Hepatocyte (in vitro differentiated cells): Measurements from ENCODE around the gene OGFR. TPM values are rescaled to one million over a fixed set of nuclear protein-coding genes. Genes with fewer than 3 reads are reported as not detected.

Source experiments
- DNase-seq: peaks from one replicate; pipeline ENCODE4 v3.0.0-alpha.2; 2016; ENCODE audit warnings: low spot score
- H2AFZ ChIP-seq: fragments of 200-600 bp; sonication (generic); 2 replicates; pipeline ENCODE4 v1.6.0; 2016; ENCODE audit warnings: antibody characterized with exemption, mild to moderate bottlenecking
- H3K27ac ChIP-seq: fragments of 200-600 bp; sonication (generic); 2 replicates; pipeline ENCODE4 v1.5.1; 2016; ENCODE audit warnings: mild to moderate bottlenecking
- H3K27me3 ChIP-seq: fragments of 200-600 bp; sonication (generic); 2 replicates; pipeline ENCODE4 v1.6.1; 2016
- H3K36me3 ChIP-seq: fragments of 200-600 bp; sonication (generic); replicated peaks from 2 replicates; pipeline ENCODE4 v1.5.1; 2016; ENCODE audit warnings: low read depth; ENCODE audit not compliant: insufficient read depth
- H3K4me1 ChIP-seq: fragments of 200-600 bp; sonication (generic); 2 replicates; pipeline ENCODE4 v1.5.1; 2016; ENCODE audit warnings: mild to moderate bottlenecking, moderate library complexity; ENCODE audit not compliant: insufficient read depth
- H3K4me2 ChIP-seq: fragments of 200-600 bp; sonication (generic); 2 replicates; pipeline ENCODE4 v1.6.0; 2016
- H3K4me3 ChIP-seq: fragments of 200-600 bp; sonication (generic); 2 replicates; pipeline ENCODE4 v1.5.1; 2016; ENCODE audit warnings: mild to moderate bottlenecking
- H3K79me2 ChIP-seq: fragments of 200-600 bp; sonication (generic); 2 replicates; pipeline ENCODE4 v1.6.0; 2017; ENCODE audit warnings: mild to moderate bottlenecking
- H3K9me2 ChIP-seq: fragments of 200-600 bp; sonication (generic); replicated peaks from 2 replicates; pipeline ENCODE4 v1.6.0; 2017; ENCODE audit warnings: mild to moderate bottlenecking; ENCODE audit not compliant: insufficient read depth
- H3K9me3 ChIP-seq: fragments of 200-600 bp; sonication (generic); 2 replicates; pipeline ENCODE4 v1.5.1; 2016; ENCODE audit warnings: low read depth, mild to moderate bottlenecking
- H4K20me1 ChIP-seq: fragments of 200-600 bp; sonication (generic); 2 replicates; pipeline ENCODE4 v1.6.0; 2016; ENCODE audit warnings: mild to moderate bottlenecking; ENCODE audit not compliant: insufficient read depth, poor library complexity, severe bottlenecking
- EZH2 ChIP-seq: fragments of 200-600 bp; sonication (generic); IDR thresholded peaks from 2 replicates; pipeline ENCODE4 v1.6.1; 2016; ENCODE audit warnings: antibody characterized with exemption, mild to moderate bottlenecking, borderline replicate concordance
- EZH2phosphoT487 ChIP-seq: fragments of 200-600 bp; sonication (generic); IDR thresholded peaks from one replicate; pipeline ENCODE4 v1.6.1; 2018; ENCODE audit warnings: antibody characterized with exemption, mild to moderate bottlenecking, low read depth, moderate library complexity; ENCODE audit not compliant: unreplicated experiment, severe bottlenecking
- WGBS: methylation state at CpG from one replicate; pipeline ENCODE4 v1.1.6; 2016; ENCODE audit warnings: low lambda C conversion rate; ENCODE audit errors: missing lambda C conversion rate; 5-methylcytosine and 5-hydroxymethylcytosine counted together
- polyA plus RNA-seq: library from polyadenylated mRNA; unstranded; fragments of >200 nt; fragmentation: Nextera tagmentation; extraction: Ambion mirVana; gene quantifications from 2 replicates; pipeline ENCODE4 v1.2.1, GENCODE V29; 2016
- total RNA-seq: library from RNA; depleted of rRNA; stranded (reverse); fragments of >200 nt; gene quantifications from 2 replicates; pipeline ENCODE4 v1.2.3, GENCODE V29; 2014
- TF ChIP-seq, protein P1 (sequence below): fragments of 200-600 bp; sonication (generic); IDR thresholded peaks from 2 replicates; pipeline ENCODE4 v1.5.1; 2016; ENCODE audit warnings: antibody characterized with exemption, mild to moderate bottlenecking; ENCODE audit not compliant: poor library complexity

The OGFR gene
- total and polyA plus RNA-seq, 2 experiments from 2014 or later: 47.6 to 80.8 TPM

DNA sequence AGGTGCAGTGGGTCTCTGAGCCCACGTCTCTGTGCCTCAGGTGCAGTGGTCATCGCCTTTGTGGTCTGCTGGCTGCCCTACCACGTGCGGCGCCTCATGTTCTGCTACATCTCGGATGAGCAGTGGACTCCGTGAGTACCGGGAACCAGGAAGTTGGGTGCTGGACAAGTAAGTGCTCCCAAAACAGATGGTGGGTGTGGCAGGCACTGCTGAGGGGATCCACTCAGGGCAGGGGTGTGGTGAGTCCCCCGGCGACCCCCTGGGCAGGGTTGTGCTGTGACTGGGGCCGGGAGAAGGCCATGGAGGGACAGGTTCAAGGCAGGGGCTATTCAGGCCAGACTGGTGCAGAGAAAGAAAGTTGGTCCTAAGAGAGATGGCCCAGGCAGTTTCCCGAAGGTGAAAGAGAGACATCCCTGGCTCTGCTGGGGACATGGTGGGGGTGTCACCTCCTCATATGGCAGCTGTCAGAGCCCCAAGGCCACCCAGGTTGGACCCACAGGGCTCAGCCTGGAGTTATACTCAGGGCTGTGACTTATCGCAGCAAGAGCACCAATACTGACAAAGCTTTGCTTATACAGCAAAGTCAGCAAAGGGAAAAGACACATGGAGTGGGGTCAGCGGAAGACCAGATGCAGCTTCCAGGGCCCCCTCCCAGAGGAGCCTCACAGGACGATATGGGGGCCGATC lies 46.3 kb upstream of the OGFR start:
- H2AFZ ChIP-seq: no peak overlapping the region
- H3K27me3 ChIP-seq: no peaks in the 10 kb centered on the region
- H3K4me2 ChIP-seq: no peak overlapping the region
- no peak overlapping the region for H3K4me3 ChIP-seq
- TF ChIP-seq EZH2 (no peak), EZH2phosphoT487 (no peak)
- TF ChIP-seq, protein P1, sequence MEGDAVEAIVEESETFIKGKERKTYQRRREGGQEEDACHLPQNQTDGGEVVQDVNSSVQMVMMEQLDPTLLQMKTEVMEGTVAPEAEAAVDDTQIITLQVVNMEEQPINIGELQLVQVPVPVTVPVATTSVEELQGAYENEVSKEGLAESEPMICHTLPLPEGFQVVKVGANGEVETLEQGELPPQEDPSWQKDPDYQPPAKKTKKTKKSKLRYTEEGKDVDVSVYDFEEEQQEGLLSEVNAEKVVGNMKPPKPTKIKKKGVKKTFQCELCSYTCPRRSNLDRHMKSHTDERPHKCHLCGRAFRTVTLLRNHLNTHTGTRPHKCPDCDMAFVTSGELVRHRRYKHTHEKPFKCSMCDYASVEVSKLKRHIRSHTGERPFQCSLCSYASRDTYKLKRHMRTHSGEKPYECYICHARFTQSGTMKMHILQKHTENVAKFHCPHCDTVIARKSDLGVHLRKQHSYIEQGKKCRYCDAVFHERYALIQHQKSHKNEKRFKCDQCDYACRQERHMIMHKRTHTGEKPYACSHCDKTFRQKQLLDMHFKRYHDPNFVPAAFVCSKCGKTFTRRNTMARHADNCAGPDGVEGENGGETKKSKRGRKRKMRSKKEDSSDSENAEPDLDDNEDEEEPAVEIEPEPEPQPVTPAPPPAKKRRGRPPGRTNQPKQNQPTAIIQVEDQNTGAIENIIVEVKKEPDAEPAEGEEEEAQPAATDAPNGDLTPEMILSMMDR: no peak
- DNase-seq: no peak
- peaks cover 17% of the 10 kb centered on the region for H3K4me1 ChIP-seq
- H4K20me1 ChIP-seq: no peaks in the 10 kb centered on the region
- 84% methylated on average over 16 of the region's 16 CpGs for WGBS
- no peaks in the 10 kb centered on the region for H3K79me2 ChIP-seq
- H3K36me3 ChIP-seq: no peaks in the 10 kb centered on the region
- no peak overlapping the region for H3K27ac ChIP-seq
- H3K9me2 ChIP-seq: no peaks in the 10 kb centered on the region
- no peaks in the 10 kb centered on the region for H3K9me3 ChIP-seq

DNA sequence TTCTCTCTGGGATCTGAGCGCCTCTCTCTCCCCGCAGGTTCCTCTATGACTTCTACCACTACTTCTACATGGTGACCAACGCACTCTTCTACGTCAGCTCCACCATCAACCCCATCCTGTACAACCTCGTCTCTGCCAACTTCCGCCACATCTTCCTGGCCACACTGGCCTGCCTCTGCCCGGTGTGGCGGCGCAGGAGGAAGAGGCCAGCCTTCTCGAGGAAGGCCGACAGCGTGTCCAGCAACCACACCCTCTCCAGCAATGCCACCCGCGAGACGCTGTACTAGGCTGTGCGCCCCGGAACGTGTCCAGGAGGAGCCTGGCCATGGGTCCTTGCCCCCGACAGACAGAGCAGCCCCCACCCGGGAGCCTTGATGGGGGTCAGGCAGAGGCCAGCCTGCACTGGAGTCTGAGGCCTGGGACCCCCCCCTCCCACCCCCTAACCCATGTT lies 44.6 kb upstream of the OGFR start:
- Histone ChIP-seq H4K20me1 (no peaks in the 10 kb centered on the region), H3K27ac (no peak overlapping the region), H3K4me3 (no peak overlapping the region), H2AFZ (no peak overlapping the region), H3K27me3 (no peaks in the 10 kb centered on the region), H3K9me2 (no peaks in the 10 kb centered on the region), H3K79me2 (no peaks in the 10 kb centered on the region), H3K4me1 (peaks cover 17% of the 10 kb centered on the region), H3K36me3 (no peaks in the 10 kb centered on the region), H3K4me2 (no peak overlapping the region), H3K9me3 (no peaks in the 10 kb centered on the region)
- 90% methylated on average over 17 of the region's 20 CpGs for WGBS
- no peak for TF ChIP-seq EZH2phosphoT487
- TF ChIP-seq EZH2: no peak
- TF ChIP-seq, protein P1: no peak
- no peak for DNase-seq

DNA sequence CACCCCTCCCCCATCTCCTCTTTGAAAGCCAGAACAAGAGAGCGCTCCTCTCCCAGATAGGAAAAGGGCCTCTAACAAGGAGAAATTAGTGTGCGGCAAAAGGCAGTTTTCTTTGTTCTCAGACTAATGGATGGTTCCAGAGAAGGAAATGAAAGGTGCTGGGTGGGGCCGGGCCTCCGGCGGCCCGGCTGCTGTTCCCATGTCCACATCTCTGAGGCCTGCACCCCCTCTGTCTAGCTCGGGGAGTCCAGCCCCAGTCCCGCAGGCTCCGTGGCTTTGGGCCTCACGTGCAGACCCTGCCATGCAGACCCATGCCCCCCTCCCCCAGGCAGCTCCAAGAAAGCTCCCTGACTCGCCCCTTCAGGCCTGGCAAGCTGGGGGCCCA lies 44.2 kb upstream of the OGFR start:
- Histone ChIP-seq H3K4me3 (no peak overlapping the region), H3K27me3 (no peaks in the 10 kb centered on the region), H3K9me2 (no peaks in the 10 kb centered on the region), H3K4me1 (peaks cover 17% of the 10 kb centered on the region), H3K9me3 (no peaks in the 10 kb centered on the region), H3K79me2 (no peaks in the 10 kb centered on the region), H2AFZ (no peak overlapping the region), H3K36me3 (no peaks in the 10 kb centered on the region), H3K4me2 (no peak overlapping the region), H3K27ac (peak overlapping the region; percentile 38), H4K20me1 (no peaks in the 10 kb centered on the region)
- TF ChIP-seq, protein P1: no peak
- TF ChIP-seq EZH2phosphoT487 (no peak), EZH2 (no peak)
- 50% methylated on average over 11 of the region's 11 CpGs for WGBS
- no peak for DNase-seq
